HCT116 (cell line): ENCODE data around the gene ACP5. TPM values are rescaled to one million over a fixed set of nuclear protein-coding genes. Genes with fewer than 3 reads are reported as not detected.

Source experiments
- ATAC-seq: fragments of 200-7000 bp; cut with Tn5 transposase; 2 replicates; pipeline ENCODE4 v1.9.1; 2020; ENCODE audit warnings: mild to moderate bottlenecking, moderate library complexity
- BruUV-seq: library from RNA; stranded (reverse); fragments of 400-500 nt; replicated peaks from 2 replicates; lab custom pipeline; 2021; lab: Mats Ljungman, UMichigan
- CTCF ChIA-PET: fragments of 300-600 bp; sonication (Branson Sonifier 250); formaldehyde crosslinking; loops from one replicate; lab custom pipeline; 2021; ENCODE audit warnings: antibody characterized with exemption; lab: Charles Lee
- POLR2A ChIA-PET: fragments of 300-600, 350-600 bp; sonication (Branson Sonifier 250); formaldehyde crosslinking; loops from one replicate; lab custom pipeline; 2021; ENCODE audit warnings: antibody characterized with exemption; lab: Charles Lee
- RAD21 ChIA-PET, 2 experiments: fragments of 300-600 bp; sonication (Branson Sonifier 250); formaldehyde crosslinking; loops; one replicate each; lab custom pipeline; 2023; ENCODE audit warnings: low total read pairs in 2 of 2; ENCODE audit not compliant: uncharacterized antibody in 2 of 2, unreplicated experiment in 2 of 2, low non-redundant PET in 1 of 2; lab: Charles Lee
- DNase-seq: peaks from one replicate; pipeline ENCODE4 v3.0.0-alpha.2; 2010; ENCODE audit warnings: low read depth, low spot score
- H2AFZ ChIP-seq: fragments of 200-600 bp; shearing (Covaris generic), sonication (generic); 2 replicates; pipeline ENCODE4 v1.6.1; 2017; ENCODE audit warnings: low read depth, mixed run types, mixed read lengths, antibody characterized with exemption, low read length; ENCODE audit not compliant: poor library complexity, severe bottlenecking
- H3K27ac ChIP-seq: 2 replicates; pipeline ENCODE4 v1.5.1; 2012; ENCODE audit warnings: low read depth, low read length
- H3K27me3 ChIP-seq: fragments of 200-600 bp; sonication (generic); 2 replicates; pipeline ENCODE4 v1.6.1; 2016; ENCODE audit warnings: mixed run types, low read length, mixed read lengths; ENCODE audit not compliant: insufficient read depth
- H3K36me3 ChIP-seq, 2 experiments: fragments of 200-500 bp in 1 of 2; fragments of 200-600 bp in 1 of 2; sonication (Bioruptor generic) in 1 of 2; sonication (generic) in 1 of 2; 2 replicates each; pipeline versions ENCODE4 v1.5.1 to v1.6.1; 2014 to 2016; ENCODE audit warnings: low read length in 2 of 2, inconsistent platforms in 1 of 2, mixed read lengths in 1 of 2, mixed run types in 1 of 2; ENCODE audit not compliant: insufficient read depth in 2 of 2, control insufficient read depth in 1 of 2
- H3K4me1 ChIP-seq, 2 experiments: fragments of 200-600 bp in 1 of 2; sonication (generic) in 1 of 2; 2 replicates each; pipeline versions ENCODE4 v1.5.1 to v1.6.1; 2012 to 2017; ENCODE audit warnings: low read length in 2 of 2, inconsistent platforms in 1 of 2, mild to moderate bottlenecking in 1 of 2, mixed read lengths in 1 of 2, mixed run types in 1 of 2, moderate library complexity in 1 of 2; ENCODE audit not compliant: insufficient read depth in 2 of 2, control insufficient read depth in 1 of 2
- H3K4me2 ChIP-seq: fragments of 200-600 bp; sonication (generic); 2 replicates; pipeline ENCODE4 v1.6.1; 2017; ENCODE audit warnings: mixed run types, low read length, mixed read lengths
- H3K4me3 ChIP-seq, 2 experiments: fragments of 200-600 bp in 1 of 2; sonication (generic) in 1 of 2; replicated peaks in 1 of 2; 2 replicates each; pipeline ENCODE4 v1.5.1; 2011 to 2016; ENCODE audit warnings: low read length in 2 of 2, control low read depth in 1 of 2, low read depth in 1 of 2, mild to moderate bottlenecking in 1 of 2, mixed read lengths in 1 of 2, mixed run types in 1 of 2
- H3K79me2 ChIP-seq: fragments of 200-600 bp; sonication (generic); 2 replicates; pipeline ENCODE4 v1.6.1; 2017; ENCODE audit warnings: mild to moderate bottlenecking, mixed run types, low read length, moderate library complexity, mixed read lengths; ENCODE audit not compliant: insufficient read depth
- H3K9ac ChIP-seq: fragments of 200-600 bp; sonication (generic); 2 replicates; pipeline ENCODE4 v1.6.1; 2016; ENCODE audit warnings: low read length, mixed read lengths
- H3K9me2 ChIP-seq: fragments of 200-600 bp; sonication (generic), shearing (Covaris generic); 2 replicates; pipeline ENCODE4 v1.6.1; 2017; ENCODE audit warnings: mixed run types, mild to moderate bottlenecking, moderate library complexity; ENCODE audit not compliant: insufficient read depth
- H3K9me3 ChIP-seq, 2 experiments: fragments of 200-500 bp in 1 of 2; fragments of 200-600 bp in 1 of 2; sonication (Bioruptor generic) in 1 of 2; sonication (generic) in 1 of 2; 2 replicates each; pipeline ENCODE4 v1.6.1; 2014 to 2017; ENCODE audit warnings: low read length in 2 of 2, mixed read lengths in 2 of 2, inconsistent platforms in 1 of 2, low read depth in 1 of 2, mild to moderate bottlenecking in 1 of 2, mixed run types in 1 of 2, moderate library complexity in 1 of 2; ENCODE audit not compliant: control insufficient read depth in 1 of 2, insufficient read depth in 1 of 2
- H4K20me1 ChIP-seq: fragments of 200-600 bp; sonication (generic), shearing (Covaris generic); 2 replicates; pipeline ENCODE4 v1.6.1; 2017; ENCODE audit warnings: mixed run types, mild to moderate bottlenecking, moderate library complexity; ENCODE audit not compliant: insufficient read depth
- CEBPB ChIP-seq: IDR thresholded peaks from 2 replicates; pipeline ENCODE4 v1.6.1; 2012; ENCODE audit warnings: low read depth
- EGR1 ChIP-seq: IDR thresholded peaks from 2 replicates; pipeline ENCODE4 v1.6.1; 2012; ENCODE audit warnings: low read depth
- ELF1 ChIP-seq: IDR thresholded peaks from 2 replicates; pipeline ENCODE4 v1.6.1; 2012; ENCODE audit warnings: low read depth, borderline replicate concordance
- EZH2 ChIP-seq: fragments of 200-600 bp; sonication (generic); IDR thresholded peaks from 2 replicates; pipeline ENCODE4 v1.6.1; 2017; ENCODE audit warnings: antibody characterized with exemption, mixed run types
- EZH2phosphoT487 ChIP-seq: fragments of 200-600 bp; IDR thresholded peaks from 2 replicates; pipeline ENCODE4 v1.6.1; 2018; ENCODE audit warnings: antibody characterized with exemption, borderline replicate concordance
- POLR2AphosphoS5 ChIP-seq: IDR thresholded peaks from 2 replicates; pipeline ENCODE4 v1.6.1; 2011; ENCODE audit warnings: mild to moderate bottlenecking, low read depth, low read length, moderate library complexity
- SIN3A ChIP-seq: IDR thresholded peaks from 2 replicates; pipeline ENCODE4 v1.6.1; 2012; ENCODE audit warnings: low read depth
- SP1 ChIP-seq: IDR thresholded peaks from 2 replicates; pipeline ENCODE4 v1.6.1; 2012; ENCODE audit warnings: low read depth
- TCF7L2 ChIP-seq: IDR thresholded peaks from 2 replicates; pipeline ENCODE4 v1.7.0; 2011; ENCODE audit warnings: borderline replicate concordance, inconsistent platforms; ENCODE audit not compliant: insufficient read depth, insufficient read length; ENCODE audit errors: extremely low read depth
- ZFX ChIP-seq: fragments of 450-650 bp; IDR thresholded peaks from 2 replicates; pipeline ENCODE4 v1.6.1; 2017
- ZNF274 ChIP-seq: fragments of 200-500 bp; sonication (Bioruptor generic); IDR thresholded peaks from 2 replicates; pipeline ENCODE4 v1.6.1; 2014; ENCODE audit warnings: mild to moderate bottlenecking, low read depth, low read length, inconsistent platforms
- intact Hi-C: fragments of 100-400 bp; cut with micrococcal nuclease; formaldehyde crosslinking; loops from 2 replicates; pipeline ENCODE4 v1.10.0; 2022
- total RNA-seq: library from RNA; stranded (reverse); gene quantifications from one replicate; pipeline ENCODE4 v1.2.1, GENCODE V29; 2021; ENCODE audit not compliant: unreplicated experiment
- TF ChIP-seq, protein P1 (sequence below), 3 experiments: fragments of 200-600 bp in 1 of 3; sonication (generic) in 1 of 3; IDR thresholded peaks in 2 of 3; conservative IDR thresholded peaks in 1 of 3; 2 replicates each; pipeline ENCODE4 v1.5.1; 2012 to 2017; ENCODE audit warnings: low read depth in 2 of 3, low read length in 2 of 3, antibody characterized with exemption in 1 of 3, borderline replicate concordance in 1 of 3, control low read depth in 1 of 3, mild to moderate bottlenecking in 1 of 3, mixed read lengths in 1 of 3, mixed run types in 1 of 3, moderate library complexity in 1 of 3; ENCODE audit not compliant: insufficient read depth in 1 of 3
- TF ChIP-seq, protein P2 (sequence below): IDR thresholded peaks from 2 replicates; pipeline ENCODE4 v1.6.1; 2012; ENCODE audit warnings: low read depth
- TF ChIP-seq, protein P3 (sequence below): IDR thresholded peaks from 2 replicates; pipeline ENCODE4 v1.6.1; 2012
- TF ChIP-seq, protein P4 (sequence below): IDR thresholded peaks from 2 replicates; pipeline ENCODE4 v1.6.1; 2012

Gene ACP5
- total RNA-seq, 1 experiment from 2014 or later: 1.2 TPM

DNA sequence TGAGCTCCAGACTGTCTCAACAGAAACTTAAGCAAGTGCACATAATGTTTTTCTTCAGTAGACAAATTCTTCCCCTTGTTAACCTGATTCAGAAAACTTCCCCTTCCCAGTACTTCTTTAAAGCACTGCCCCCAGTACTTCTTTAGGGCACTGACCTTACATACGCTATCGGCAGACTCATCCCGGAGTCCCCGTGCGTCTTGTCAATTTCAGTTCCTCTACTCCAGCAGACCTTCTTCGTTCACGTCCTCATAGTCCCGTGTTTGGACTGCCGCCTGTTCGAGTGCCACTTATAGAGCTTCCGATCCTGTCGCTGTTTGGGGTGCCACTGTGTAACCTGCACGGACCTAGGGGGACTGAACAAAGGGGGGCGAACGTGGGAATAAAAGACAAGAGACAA is 48.8 kb upstream of the ACP5 start:
- intact Hi-C loops: no loop called here

DNA sequence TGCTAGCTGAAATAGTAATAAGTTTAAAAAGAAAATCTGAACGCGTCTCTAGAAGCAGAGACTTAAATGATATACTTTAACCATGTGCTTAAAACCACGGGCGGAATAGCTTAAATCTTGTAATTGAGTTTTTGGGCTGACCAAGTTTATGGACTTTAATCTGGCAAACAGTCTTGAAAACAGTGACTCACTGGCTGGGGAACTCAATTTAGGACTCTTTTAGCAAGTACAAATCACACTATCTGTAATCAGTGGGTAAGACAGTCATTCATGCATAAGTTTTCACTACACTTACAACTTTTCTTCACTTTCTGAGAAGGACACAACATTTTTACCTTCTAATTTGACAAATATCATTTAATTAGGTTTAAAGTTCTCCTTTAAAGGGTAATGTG is 46.6 kb upstream of the ACP5 start:
- H3K4me2 ChIP-seq: no peak overlapping the region
- intact Hi-C loops: no loop called here
- POLR2A ChIA-PET: no interaction called here
- TF ChIP-seq ZNF274 (no peak), ELF1 (no peak), SP1 (no peak), ZFX (no peak), EGR1 (no peak), POLR2AphosphoS5 (no peak), SIN3A (no peak), TCF7L2 (no peak), EZH2phosphoT487 (no peak)
- TF ChIP-seq, protein P1, sequence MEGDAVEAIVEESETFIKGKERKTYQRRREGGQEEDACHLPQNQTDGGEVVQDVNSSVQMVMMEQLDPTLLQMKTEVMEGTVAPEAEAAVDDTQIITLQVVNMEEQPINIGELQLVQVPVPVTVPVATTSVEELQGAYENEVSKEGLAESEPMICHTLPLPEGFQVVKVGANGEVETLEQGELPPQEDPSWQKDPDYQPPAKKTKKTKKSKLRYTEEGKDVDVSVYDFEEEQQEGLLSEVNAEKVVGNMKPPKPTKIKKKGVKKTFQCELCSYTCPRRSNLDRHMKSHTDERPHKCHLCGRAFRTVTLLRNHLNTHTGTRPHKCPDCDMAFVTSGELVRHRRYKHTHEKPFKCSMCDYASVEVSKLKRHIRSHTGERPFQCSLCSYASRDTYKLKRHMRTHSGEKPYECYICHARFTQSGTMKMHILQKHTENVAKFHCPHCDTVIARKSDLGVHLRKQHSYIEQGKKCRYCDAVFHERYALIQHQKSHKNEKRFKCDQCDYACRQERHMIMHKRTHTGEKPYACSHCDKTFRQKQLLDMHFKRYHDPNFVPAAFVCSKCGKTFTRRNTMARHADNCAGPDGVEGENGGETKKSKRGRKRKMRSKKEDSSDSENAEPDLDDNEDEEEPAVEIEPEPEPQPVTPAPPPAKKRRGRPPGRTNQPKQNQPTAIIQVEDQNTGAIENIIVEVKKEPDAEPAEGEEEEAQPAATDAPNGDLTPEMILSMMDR (IDR thresholded peaks at IDR 0.05 in 2 of 3, conservative IDR thresholded peaks at IDR 0.05 in 1 of 3; ENCODE audit: borderline replicate concordance in 1 of 3, insufficient read depth in 1 of 3, low read depth in 2 of 3, low read length in 2 of 3): no peak
- TF ChIP-seq, protein P2, sequence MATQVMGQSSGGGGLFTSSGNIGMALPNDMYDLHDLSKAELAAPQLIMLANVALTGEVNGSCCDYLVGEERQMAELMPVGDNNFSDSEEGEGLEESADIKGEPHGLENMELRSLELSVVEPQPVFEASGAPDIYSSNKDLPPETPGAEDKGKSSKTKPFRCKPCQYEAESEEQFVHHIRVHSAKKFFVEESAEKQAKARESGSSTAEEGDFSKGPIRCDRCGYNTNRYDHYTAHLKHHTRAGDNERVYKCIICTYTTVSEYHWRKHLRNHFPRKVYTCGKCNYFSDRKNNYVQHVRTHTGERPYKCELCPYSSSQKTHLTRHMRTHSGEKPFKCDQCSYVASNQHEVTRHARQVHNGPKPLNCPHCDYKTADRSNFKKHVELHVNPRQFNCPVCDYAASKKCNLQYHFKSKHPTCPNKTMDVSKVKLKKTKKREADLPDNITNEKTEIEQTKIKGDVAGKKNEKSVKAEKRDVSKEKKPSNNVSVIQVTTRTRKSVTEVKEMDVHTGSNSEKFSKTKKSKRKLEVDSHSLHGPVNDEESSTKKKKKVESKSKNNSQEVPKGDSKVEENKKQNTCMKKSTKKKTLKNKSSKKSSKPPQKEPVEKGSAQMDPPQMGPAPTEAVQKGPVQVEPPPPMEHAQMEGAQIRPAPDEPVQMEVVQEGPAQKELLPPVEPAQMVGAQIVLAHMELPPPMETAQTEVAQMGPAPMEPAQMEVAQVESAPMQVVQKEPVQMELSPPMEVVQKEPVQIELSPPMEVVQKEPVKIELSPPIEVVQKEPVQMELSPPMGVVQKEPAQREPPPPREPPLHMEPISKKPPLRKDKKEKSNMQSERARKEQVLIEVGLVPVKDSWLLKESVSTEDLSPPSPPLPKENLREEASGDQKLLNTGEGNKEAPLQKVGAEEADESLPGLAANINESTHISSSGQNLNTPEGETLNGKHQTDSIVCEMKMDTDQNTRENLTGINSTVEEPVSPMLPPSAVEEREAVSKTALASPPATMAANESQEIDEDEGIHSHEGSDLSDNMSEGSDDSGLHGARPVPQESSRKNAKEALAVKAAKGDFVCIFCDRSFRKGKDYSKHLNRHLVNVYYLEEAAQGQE: no peak

More for the DNA sequence above, 48.8 kb upstream of the ACP5 start:
- ATAC-seq (no peak), DNase-seq (no peak)
- no peaks in the 10 kb centered on the region for H3K4me1 ChIP-seq
- peaks cover 0 to 1% of the 10 kb centered on the region in 2 experiments; a peak in 1 of 4 replicates for H3K36me3 ChIP-seq
- H3K9me3 ChIP-seq: peaks cover 0 to 3% of the 10 kb centered on the region in 2 experiments; a peak in 1 of 4 replicates
- no peaks in the 10 kb centered on the region for H3K27me3 ChIP-seq
- H3K79me2 ChIP-seq: no peaks in the 10 kb centered on the region
- no peak overlapping the region for H3K4me2 ChIP-seq
- RAD21 ChIA-PET: no interaction called here
- H3K27ac ChIP-seq: no peak overlapping the region
- no peak for TF ChIP-seq EZH2
- TF ChIP-seq, protein P3, sequence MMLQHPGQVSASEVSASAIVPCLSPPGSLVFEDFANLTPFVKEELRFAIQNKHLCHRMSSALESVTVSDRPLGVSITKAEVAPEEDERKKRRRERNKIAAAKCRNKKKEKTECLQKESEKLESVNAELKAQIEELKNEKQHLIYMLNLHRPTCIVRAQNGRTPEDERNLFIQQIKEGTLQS: no peak
- TF ChIP-seq TCF7L2: no peak
- TF ChIP-seq ELF1: no peak
- TF ChIP-seq, protein P4, sequence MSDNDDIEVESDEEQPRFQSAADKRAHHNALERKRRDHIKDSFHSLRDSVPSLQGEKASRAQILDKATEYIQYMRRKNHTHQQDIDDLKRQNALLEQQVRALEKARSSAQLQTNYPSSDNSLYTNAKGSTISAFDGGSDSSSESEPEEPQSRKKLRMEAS: no peak
- TF ChIP-seq CEBPB: no peak
- no peak for TF ChIP-seq EGR1
- no peak for TF ChIP-seq SP1
- no peak for TF ChIP-seq SIN3A
- no TSS peak for BruUV-seq
- H3K9ac ChIP-seq: no peak overlapping the region
- H2AFZ ChIP-seq: no peak overlapping the region
- no peak overlapping the region for H3K4me3 ChIP-seq
- CTCF ChIA-PET: no interaction called here
- no peaks in the 10 kb centered on the region for H4K20me1 ChIP-seq
- no peaks in the 10 kb centered on the region for H3K9me2 ChIP-seq
- POLR2A ChIA-PET: no interaction called here

More for the DNA sequence above, 46.6 kb upstream of the ACP5 start:
- no peak overlapping the region for H3K4me3 ChIP-seq
- no TSS peak for BruUV-seq
- DNase-seq (no peak), ATAC-seq (no peak)
- no peaks in the 10 kb centered on the region for H3K4me1 ChIP-seq
- ChIA-PET CTCF (no interaction called here), RAD21 (no interaction called here)
- peaks cover 0 to 10% of the 10 kb centered on the region in 2 experiments; a peak in 3 of 4 replicates for H3K9me3 ChIP-seq
- no peaks in the 10 kb centered on the region for H3K27me3 ChIP-seq
- H3K79me2 ChIP-seq: no peaks in the 10 kb centered on the region
- no peaks in the 10 kb centered on the region for H3K9me2 ChIP-seq
- no peak overlapping the region for H3K27ac ChIP-seq
- no peaks in the 10 kb centered on the region for H4K20me1 ChIP-seq
- no peak overlapping the region for H2AFZ ChIP-seq
- H3K9ac ChIP-seq: no peak overlapping the region
- H3K36me3 ChIP-seq: peaks cover 8 to 22% of the 10 kb centered on the region in 2 experiments
